Ecto neural progenitor cell (in vitro differentiated cells): ENCODE measurements around the gene EMID1.

Experiments
- DNase-seq: peaks from one replicate; pipeline ENCODE4 v3.0.0-alpha.2; 2018; ENCODE audit warnings: low spot score

EMID1 gene

DNA sequence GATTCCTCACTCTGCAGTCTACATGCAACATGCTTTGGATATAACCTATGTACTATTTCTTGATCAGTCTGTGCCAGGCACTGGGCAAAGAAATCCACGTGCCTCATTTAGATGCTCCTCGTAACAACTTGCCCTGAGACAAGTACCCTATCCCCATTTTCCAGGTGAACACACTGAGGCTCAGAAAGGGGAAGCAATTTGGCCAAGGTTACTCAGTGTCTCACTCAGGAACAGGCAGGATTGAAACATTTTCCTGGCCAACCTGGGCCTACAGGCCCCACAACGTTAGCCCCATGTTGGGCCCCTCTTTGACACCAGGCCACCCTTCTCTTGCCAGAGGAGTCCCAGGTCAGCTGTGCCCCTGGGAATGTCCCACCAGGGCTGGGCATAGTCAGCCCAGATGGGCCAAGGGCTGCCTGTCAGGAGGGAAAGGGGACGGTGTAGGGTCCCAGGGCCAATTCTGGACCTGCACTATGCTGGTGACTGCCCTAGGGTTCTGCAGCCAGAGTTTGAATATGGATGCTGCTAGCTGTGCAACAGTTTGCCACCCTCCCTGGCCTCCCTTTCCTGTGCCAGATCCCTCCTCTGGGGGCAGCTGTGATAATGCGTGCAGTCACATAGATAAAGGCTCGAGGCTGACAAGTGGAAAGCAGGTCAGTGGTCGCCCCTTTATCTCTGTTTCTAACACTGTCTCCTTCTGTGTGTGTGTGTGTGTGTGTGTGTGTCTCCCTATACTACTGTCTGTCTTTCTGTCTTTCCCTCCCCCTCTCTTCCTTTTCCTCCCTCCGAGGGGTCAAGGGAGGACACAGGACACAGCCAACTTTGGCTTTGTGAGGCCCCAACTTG is 10.4 kb upstream of the EMID1 start:
- peak; percentile 41 for DNase-seq

DNA sequence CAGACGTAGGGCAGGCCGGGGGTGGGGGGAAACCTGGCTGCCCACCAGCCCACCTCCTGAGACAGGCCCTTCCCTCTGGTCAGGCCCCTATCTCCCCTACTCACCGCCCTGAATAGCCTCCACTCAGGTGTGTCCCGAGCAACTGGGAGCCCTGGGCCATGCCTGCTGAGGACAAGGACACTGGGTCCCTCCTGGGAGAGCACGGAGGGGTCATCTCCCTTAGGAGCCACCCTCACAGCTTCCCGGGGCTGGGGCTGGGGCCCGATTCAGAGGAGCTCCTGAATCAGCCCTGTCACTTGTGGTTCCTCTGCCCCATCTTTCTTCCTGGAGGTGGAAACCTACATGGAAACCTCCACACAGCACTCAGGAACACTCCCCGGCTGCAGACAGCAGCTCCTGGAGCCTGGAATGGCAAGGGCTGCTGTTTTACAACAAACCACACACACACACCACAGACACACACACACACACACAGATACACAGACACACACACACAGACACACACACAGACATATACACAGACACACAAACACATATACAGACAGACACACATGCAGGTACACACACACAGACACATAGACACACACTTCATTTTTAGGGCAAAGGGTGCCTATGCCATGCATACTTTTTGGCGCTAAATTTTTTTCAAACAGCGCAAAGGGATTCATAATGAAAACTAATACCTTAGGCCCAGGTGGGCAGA is 9.6 kb upstream of the EMID1 start:
- peak; percentile 41 for DNase-seq

DNA sequence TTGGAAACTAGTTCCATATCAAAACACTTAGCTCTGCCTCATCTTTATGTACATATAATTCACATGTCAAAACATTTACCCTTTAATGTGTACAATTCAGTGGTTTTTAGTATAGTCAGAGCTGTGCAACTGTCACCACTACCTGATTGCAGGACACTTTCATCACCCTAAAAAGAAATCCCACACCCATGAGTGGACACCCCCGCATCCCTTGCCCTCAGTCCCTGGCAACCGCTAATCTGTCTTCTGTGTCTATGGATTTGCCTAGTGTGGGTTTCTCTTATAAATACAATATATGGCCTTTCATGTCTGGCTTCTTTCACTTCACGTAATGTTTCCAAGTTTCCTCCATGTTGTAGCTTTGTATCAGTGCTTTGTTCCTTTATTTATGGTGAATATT is 8.6 kb upstream of the EMID1 start:
- DNase-seq = no peak

DNA sequence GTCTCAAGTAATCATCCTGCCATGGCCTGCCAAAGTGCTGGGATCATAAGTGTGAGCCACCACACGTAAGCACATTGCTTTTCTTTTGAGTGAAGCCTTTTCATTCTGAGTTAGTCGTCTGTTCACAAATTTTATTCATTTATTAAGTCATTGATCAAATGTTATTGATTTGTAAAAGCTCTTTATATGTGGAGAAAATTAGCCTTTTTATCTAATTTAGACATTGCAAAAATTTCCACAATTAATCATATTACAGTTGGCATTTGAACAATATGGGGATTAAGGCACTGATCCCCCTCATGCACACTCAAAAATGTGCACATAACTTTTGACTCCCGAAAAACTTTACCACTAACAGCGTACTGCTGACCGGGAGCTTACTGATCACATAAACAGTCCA is 7.5 kb upstream of the EMID1 start:
- no peak for DNase-seq

DNA sequence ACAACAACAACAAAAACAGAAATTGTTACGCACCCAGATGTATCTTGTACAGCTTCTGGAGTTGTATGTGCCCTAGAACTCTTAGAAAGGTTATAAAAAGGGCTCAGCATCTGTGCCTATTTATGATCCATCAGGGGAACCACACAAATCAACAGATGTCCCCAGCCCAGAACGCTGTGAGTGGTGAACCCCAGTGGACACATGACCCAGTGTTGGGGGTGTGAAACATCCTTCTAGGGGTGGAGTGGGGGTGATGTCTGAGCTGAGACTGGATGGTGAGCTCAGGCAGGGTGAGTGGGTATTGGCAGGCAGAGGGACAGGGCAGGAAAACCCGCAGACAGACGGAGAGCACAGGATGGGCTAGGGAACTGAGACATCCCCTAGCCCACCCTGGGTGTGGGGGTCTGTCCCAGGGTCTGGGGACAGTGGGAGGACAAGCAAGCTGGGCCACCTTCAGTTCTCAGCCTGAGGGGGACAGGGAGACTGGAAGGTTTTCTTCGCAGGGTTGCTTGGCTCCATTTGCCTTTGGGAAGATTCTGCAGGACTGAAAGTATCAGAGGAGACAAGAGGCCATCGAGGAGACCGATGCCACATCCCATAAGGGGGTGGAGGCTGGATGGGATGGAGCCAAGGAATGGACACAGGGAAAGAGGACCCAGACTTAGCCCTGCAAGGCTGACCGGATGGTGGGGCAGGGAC is 5.8 kb upstream of the EMID1 start:
- peak; percentile 42 for DNase-seq

DNA sequence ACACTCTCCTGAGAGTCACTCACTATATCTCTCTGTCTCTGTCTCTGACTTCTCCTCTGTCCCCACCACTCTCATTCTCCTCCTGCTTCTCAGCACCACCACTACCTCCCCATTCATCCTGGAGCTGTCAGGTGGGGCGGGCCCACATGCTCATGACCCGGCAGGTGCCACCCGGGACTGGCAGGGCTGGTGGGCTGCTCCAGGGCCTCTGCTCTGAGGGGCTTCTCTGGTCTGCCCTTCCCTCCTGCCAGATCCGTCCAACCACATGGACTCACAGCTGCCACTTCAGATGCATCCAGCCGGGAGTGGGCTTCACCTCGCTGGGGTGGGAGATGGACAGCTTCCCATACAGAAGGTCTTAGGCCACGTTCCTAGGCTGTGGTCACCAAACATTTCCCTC is 4.8 kb upstream of the EMID1 start:
- DNase-seq = no peak

DNA sequence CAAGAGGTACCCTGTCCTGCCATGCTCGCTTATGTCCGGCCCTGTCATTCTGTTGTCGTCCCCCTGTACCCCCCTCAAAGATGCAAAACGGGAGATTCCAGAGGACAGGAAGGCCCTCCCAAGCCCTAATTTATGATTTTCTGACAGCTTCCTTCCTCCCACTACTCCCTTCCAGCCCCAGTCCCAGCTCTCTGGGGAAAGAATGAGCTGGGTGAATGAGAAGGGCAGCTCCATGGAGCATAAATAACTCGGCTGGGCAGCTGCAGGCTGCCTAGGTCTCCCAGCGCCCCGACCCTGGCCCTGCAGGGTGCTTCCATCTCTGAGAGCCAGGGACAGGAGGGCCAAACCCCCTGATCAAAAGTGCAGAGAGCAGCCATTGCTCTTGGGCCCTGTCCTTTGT is 3.9 kb upstream of the EMID1 start:
- peak; percentile 46 for DNase-seq

DNA sequence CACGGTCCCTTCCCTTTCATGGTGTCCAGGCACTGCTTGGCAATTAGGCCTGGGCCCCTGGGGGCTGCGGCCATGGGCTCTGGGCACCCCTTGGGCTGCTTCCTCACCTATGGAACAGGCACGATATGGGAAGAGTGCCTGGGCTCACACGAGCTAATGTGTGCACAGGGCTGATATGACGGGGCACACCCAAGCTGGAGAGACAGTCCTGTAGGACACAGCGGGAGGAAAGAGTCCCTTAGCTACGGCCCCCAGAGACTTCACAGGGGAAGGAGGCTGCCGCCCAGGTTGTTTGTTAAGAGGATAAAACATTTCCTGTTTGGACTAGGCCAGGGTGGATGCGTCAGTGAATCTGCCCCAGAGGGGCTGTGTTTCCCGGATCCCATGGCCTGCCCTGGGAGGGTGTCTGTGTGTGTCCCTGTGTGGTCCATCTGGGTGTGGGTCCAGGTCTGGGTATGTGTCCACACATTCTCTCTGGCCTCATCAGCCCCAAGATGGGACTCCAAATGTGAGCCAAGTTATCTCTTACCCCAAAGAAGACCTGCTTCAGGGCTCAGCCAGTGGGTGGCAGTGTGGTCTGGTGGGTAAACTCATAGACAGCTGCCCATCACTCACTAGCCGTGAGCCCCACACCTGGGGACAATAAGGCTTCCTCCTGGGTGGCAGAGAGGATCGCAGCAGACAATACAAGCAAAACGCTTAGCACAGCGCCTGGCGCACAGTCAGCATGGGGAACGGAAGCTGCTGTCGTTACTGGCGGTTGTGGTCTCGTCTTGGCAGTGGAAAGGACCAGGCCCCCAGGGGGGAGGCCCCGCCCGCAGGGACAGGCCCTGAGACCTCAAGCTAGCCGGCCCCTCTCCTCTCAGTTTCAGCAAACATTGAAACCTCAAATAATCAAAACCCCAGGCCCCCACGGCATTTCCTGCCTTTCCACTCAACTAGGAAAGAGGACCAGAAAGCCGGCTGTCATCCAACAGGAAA is 3.2 kb upstream of the EMID1 start:
- DNase-seq = no peak

DNA sequence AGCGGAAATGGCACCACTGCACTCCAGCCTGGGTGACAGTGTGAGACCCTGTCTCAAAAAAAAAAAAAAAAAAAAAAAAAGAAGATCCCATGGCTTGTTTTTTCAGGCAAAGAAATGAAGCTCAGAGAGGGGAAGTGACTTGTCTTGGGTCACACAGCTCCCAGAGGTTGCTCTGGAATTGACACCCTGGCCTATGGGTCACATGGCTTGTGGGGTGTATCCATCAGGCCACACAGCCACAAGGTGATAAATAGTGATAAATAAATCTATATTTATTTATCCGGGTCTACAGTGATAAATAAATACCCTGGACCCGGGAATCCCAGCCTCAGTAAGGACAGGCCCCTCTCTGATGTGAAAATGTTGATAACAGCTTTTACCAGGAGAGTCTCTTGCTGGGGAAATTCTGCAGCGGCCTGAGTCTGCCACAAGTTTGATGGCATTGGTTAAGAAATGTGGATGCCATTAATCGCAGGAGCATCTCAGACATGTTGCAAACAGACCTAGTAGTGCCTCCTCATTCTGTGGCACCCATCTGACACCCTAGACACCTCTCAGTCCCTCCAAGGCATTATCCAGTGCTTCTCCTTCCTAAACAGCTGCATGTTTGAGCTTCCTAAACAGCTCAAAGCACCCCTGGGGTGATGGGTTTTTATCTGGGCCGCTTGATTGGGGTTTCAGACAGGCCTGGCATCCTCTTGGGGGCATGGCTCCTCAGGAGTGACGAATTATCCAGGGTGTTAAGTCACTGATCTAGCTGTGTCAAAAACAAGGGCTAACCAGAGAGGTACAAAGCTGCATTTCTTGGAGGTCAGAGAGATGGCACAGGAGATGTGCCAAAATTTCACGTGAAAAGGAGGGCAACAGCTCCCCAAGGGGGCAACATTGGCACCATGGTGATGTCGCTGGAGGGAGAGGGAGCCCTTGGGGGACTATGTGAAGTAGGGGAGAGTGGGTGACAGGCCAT is 1.9 kb upstream of the EMID1 start:
- DNase-seq = peak; percentile 40

DNA sequence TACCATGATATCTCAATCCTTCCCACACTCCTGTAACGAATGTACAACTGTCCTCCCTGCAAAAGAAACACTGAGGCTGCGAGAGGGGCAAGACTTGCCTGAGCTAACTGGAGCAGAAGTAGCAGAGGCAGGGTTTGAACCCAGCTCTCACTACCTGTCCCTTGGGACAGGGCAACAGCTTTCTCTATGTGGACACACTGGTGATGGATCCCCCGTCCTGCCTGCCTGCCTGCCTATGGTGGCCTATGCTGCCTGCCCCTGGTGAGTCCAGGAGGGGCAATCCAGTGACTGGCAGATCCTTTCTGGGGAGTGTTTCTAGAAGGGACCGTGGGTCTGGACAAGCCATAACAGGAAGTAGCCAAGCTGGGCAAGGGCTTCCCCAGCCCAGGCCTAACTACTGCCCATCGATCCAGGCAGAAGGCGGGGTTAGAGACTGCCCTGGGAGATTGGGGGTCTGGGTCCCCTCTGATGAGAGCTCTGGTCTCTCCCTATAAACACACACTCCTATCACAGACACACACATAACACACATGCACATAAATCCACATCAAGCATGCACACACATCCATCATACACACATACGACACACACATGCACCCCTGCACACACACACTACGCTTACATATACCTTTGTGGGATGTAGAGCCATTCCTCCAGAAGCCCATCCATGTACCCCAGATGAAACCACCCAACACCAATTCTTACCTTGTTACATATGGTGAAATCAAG is 1.1 kb upstream of the EMID1 start:
- peak; percentile 44 for DNase-seq

DNA sequence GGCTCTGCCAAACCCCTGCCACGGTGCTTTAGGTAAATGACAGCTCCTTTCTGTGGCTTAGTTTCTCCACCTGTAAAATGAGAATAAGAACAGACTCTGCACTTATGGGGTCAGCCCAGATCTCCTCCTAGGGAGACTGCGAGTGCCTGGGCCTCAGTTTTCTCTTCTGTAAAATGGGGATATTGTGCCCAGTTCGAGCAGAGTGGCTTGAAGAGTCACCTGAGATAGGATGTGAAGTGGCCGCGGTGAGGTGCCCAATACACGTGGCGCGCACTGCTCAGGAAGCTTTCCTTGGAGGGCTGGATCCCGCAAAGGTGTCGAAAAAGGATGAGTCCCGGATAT is 473 bp upstream of the EMID1 start:
- no peak for DNase-seq

DNA sequence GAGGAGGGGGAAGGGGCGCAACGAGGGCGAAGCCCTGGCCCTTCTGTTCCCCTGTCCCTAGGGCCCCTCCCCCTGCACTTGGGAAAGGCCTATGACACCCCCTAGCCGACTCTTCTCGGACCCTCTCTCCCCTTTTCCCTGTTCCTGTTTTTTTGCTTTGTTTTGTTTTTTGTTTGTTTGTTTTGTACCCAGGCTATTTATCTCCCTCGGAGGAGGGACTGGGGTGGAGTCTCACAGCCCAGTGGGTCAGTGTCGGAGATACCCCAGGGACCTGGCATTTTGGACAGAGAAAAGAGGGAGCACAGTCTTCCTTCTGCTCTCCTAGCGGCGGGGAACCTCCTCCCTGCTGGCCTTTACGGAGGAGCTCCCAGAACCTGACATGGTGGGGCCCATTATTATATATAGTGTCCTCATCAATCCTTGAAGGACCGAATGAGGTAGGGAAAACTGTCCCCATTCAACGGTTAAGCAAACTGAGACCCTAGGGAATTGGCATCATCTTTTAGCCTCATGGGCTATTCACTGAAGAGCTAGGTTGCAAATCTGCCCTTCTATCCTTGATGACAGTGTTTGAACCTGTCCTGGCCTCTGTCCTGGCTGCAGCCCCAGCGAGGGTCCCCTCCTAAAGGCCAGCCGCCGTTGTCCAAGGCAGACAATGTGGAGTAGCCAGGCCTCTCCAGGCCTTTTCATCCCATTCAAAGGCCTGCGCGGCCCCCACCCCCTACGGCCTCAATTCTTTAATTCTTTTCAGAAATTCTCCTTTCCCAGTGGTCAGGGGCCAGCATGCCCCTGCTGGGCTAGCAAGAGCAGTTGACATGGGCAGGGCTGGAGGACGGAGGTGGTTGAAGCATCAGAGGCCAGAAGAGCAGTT is 911 bp downstream of the EMID1 start:
- DNase-seq = no peak

DNA sequence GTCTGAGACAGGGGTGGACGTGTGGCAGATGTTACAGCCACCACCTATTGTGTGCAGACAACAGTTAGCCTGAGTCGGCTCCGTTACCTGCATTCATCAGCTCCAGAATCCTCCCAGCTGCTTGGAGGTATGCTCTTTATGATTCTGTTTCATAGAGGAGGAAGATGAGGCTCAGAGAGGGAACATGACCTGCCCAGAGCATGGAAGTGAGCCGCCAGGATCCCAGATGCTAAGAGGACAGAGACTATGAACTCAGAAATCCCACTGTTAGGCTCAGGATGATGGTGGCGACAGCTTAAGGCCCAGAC is 1.5 kb downstream of the EMID1 start:
- DNase-seq = no peak

DNA sequence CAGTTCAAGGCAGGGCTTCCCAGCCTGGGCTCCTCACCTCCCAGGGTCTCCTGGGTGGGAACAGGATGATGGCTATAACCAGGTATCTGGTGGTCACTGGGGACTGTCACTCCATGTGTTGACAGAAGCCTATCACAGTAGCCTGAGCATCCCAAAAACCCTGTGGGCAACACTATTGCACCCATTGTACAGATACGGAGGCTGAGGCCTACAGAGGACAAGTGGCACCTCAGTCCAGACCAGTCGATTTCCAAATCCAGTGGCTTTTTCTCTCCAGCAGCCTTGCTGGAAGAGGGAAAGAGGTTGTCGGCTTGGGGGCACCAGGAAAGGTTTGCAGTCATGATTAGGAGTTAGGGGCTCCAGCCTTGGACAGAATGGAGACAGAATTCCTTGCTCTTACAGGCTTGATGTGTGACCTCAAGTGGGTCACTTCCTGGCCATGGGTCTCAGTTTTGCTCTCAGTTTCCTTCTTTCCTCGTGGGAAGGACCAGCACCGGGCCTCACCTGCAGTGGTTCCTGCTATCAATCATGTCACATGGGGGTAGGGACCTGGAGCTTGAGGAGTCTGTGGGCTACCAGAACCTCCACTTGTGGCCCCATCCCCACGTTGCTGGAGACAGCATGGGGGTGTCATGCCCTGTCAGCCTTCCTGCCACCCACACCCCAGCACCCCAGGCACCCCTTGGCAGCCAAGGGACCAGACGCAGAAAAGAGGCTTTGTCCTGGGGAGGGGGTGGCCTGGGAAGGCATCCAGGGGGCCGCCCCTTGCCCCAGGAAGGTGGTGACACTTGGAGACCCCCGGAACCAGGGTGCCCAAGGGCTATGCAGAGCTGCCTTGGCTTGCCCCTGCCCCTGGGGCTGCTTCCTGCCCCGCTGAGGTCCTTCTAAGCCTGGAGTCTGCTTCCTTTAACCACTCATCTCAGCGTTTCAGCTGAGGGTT is 2.1 kb downstream of the EMID1 start:
- DNase-seq = no peak

DNA sequence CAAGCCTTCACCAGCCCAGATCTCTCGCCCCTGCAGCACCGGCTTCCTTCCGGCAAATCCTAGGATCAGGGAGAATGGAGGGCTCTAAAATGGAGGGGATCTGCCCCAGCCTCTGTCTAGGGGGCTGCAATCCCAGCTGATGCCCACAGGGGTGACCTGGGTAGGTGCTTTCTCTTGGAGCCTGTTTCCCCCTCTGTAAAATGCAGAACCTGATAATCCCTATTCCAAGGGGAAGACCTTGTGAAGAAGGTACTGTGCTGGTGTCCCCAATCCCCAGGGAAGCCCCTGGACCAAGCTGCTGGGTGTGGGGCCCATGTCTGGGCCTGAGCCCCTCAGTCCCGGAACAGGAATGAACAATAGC is 2.8 kb downstream of the EMID1 start:
- no peak for DNase-seq

DNA sequence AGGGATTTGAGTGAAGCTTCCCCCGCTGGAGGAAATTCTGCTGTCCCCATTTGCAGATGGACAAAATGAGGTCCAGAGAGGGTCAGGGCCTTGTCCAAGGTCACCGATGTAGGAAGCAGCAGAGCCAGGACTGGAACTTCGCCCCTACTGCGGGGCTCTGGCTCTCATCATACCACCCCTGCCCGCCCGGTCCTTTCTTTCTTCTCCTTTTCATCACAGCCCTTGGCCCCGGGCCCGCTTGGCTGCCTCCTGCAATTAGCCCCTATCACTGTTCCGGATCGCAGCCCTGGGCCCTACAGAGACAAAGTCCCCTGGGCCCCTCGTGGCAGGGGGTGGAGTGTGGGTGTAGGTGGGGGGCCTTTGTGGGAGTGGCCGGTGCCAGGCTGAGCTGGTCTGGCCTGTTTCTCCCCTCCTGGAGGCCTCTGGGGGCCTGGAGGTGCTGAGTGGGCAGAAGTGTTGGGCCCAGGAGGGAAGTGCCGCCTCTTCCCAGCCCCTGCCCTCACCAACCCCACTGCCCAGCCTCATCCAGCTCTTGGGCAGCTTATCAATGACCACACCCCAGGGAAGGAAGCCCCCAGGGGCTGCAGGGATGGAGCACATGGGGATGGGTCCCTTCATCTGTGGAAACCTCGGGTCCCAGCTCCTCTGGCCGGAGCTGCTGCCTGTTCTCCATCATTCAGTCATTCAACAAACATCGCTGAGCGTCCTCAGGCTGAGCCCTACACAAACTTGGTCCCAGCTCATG is 3.4 kb downstream of the EMID1 start:
- no peak for DNase-seq

DNA sequence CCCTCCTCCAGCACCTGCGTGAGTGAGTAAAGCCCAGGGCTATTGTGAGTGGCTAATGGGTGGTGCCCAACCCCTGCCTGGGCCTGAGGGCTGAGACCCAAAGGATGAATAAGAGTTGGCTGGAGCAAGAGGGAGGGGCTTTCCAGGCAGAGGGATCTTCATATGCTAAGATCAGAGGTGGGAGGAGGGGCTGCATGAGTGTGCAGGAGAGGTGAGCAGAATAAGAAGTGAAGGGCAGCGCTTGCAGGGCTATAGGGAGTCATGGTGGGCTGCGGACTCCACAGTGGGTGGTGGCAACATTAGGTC is 3.9 kb downstream of the EMID1 start:
- no peak for DNase-seq

DNA sequence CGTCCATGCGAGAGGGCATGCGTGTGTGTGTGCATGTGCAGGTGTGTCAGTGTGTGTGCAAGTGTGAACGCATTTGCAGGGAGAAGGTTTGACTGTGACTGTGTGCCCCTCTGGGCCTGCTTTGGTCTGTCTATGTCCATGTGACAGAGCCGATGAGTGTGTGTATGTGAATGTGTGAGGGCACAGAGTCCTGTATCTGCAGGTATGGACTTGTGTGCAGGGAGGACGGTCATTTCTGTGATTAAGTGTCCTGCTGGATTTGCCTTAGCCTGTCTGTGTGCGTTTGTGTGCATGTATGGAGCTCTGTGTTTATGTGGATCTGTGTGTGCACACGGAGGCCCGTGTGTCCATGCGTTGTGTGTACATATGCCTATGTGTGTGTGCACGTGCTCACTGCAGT is 5.4 kb downstream of the EMID1 start:
- no peak for DNase-seq
